HG02759 (cell line): ENCODE results near the gene ATP8B3.

ENCODE experiments used
- ATAC-seq: cut with Tn5 transposase; IDR thresholded peaks from one replicate; pipeline ENCODE4 v1.9.1; 2021; ENCODE audit warnings: mild to moderate bottlenecking, moderate library complexity; ENCODE audit not compliant: unreplicated experiment

Gene ATP8B3

GRCh38 chr19:1748115-1748872 lies 63.8 kb downstream of the ATP8B3 start:
- no peak for ATAC-seq

- no peak for ATAC-seq
Measured at GRCh38 chr19:1747285-1748114, 64.6 kb downstream of the ATP8B3 start.

GRCh38 chr19:1746401-1747284 lies 65.4 kb downstream of the ATP8B3 start:
- ATAC-seq = no peak

DNA sequence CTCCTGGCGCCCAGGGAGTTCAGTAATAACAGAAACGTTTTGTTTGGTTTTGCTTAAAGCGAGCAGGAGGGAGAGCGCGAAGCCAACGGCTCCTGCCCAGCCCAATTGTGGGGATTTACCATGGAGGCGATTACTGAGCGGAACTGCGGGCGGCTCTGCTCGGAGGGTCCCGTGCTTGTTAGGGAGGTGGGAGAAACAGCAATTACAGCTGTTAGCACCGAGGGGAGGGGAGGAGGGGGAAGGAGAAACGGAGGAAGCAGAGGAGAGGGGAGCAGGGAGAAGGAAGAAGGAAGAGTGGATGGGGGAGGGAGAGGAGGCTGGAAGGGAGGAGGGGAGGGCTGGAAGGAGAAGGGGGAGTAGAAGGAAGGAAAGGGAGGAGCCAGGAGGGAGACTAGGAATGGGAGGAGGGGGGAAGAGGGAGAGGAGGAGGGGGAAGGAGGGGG lies 66.5 kb downstream of the ATP8B3 start:
- no peak for ATAC-seq

GRCh38 chr19:1744822-1745563 lies 67.1 kb downstream of the ATP8B3 start:
- ATAC-seq = no peak

DNA sequence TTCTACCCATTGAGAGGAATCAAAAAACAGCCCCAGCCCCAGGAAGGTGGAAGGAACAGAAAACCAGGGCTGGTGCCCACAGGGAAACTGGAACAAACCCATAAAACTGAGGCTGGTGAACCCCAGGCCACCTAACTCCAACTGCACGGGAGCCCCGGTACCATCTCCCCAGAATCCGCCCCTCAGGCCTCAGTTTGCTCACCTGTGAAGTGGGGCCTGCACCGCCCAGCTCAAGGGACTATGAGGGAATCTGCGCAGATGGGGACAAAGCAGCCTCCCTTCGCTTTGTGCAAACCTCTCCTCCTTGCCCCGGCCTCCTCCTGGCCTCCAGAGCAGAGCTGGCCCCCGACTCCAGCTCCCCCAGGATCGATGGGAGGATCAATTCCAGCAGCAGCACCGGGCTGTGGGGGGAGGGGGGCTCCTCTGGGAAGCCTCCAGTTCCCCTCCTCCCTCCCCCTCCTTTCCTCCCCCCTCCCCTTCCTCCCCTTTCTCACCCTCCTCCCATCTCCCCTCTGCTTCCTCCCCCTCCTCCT lies 67.9 kb downstream of the ATP8B3 start:
- no peak for ATAC-seq

DNA sequence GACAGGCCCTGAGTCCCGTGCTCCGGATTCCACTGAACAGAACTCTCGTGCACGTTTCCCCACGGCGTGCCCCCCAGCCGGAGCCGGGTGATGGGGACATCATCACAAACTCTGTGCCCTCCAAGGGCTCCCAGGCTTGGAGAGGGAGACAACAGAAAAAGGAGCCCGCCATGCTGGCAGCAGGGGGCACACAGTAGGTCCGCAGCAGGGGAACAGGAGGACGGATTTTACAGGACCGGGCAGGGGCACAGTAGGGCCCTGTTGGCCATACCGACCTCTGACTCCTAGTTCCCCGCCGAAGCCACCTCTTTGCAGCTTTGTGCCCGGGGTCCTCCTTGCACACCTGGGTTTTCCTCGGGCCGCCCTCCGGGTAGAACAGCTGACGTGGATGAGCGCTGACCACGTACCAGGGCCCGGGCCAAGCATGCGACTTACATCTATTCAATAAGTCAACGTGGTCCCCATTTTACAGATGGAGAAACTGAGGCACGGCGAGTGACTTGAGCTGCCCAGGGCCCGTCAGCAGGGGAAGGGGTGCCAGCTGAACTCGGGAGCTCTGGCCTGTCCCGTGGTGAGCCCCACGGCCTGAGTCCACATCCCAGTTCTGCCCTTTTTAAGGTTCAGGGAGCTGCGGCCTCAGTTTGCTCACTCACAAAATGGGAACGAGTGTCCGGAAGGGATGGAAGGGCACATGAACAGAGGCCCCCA lies 68.9 kb downstream of the ATP8B3 start:
- no peak for ATAC-seq

DNA sequence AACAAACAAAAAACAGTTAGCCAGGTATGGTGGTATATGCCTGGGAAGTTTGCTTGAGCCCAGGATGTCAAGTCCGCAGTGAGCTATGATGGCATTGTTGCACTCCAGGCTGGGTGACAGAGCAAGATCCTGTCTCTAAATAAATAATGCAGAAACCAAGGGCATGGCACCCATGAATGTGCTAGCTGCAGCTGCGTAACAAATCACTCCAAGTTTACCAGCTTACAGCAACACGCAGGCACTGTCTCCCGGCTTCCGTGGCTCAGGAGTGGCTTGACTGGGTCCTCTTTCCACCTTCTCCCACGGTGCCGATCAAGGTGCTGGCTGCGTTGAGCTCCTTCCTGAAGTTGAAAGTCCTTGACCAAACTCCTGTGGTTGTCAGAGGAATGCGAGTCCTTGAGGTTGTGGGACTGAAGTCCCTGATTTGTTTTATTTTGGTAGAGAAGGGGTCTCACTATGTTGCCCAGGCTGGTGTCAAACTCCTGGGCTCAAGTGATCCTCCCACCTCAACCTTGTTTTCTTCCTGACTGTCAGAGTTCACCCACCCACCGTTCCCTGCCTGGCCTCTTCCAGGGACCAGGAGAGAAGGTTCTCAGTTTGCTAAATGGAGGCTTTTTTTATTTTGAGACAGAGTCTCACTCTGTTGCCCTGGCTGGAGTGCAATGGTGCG lies 72.0 kb downstream of the ATP8B3 start:
- no peak for ATAC-seq

DNA sequence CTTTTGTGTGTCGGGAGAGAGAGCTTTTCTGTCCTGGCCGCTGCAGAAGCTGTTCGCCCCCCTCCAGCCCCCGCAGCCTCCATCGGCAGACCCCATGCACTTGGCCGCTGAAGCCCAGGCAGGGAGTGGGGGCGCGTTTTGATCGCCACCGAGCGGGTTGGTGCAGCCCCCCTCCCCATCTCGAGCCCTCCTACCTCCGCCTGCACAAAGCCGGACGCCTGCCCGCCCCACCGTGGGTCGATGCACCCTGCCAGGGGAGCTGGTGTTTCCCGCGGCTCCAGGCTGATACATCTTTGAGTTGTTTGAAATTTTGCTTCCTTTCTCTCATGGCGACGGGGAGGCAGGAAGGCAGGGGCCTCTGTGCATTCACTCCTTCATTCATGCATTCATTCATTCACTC lies 75.1 kb downstream of the ATP8B3 start:
- no peak for ATAC-seq

- no peak for ATAC-seq
Measured at GRCh38 chr19:1736280-1736679, 75.8 kb downstream of the ATP8B3 start.

DNA sequence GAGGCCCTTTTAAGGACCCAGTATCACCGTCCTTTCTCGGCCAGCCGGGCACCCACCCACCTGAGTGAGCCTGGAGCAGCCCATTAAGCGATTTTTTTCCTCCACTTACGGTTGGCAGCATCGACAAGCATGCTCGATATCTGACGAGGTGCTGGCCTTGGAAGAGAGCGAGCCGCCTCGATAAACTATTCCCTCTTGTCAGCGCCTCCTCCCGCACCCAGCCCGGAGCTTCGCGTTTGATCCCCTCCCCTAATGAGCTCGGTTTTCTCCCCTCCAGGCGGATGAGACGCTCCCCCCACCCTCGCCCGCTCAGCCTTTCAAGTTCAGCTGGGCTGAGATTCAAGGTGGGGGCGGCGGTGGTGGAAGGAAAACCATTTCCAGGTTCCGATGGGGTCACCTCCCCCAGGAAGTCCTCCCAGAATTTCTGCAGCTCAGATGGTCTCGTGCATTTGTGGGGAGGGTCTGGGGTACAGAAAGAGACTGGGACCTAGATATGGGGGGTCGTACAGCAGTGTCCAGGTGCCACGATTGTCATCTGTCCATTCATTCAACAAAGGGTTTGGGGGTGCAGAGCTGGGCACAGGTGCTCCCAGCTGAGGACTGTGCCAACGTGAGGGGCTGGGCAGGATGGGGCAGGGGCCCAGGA lies 77.6 kb downstream of the ATP8B3 start:
- ATAC-seq = no peak
